IMR-90 (cell line): ENCODE measurements around the gene SFPQ.

ENCODE experiments used
- CEBPB ChIP-seq: IDR thresholded peaks from 2 replicates; pipeline ENCODE4 v1.6.1; 2012; ENCODE audit warnings: low read depth, low read length, improper control_type of control experiment
- ELK1 ChIP-seq: fragments of 150-350 bp; IDR thresholded peaks from 2 replicates; pipeline ENCODE4 v1.6.1; 2016; ENCODE audit warnings: low read depth, mild to moderate bottlenecking, low read length, moderate library complexity, borderline replicate concordance
- MAFK ChIP-seq: IDR thresholded peaks from 2 replicates; pipeline ENCODE4 v1.6.1; 2012; ENCODE audit warnings: low read depth, low read length, improper control_type of control experiment
- MAZ ChIP-seq: IDR thresholded peaks from 2 replicates; pipeline ENCODE4 v1.6.1; 2012; ENCODE audit warnings: low read depth, mild to moderate bottlenecking, low read length, improper control_type of control experiment, moderate library complexity, borderline replicate concordance
- POLR2A ChIP-seq: IDR thresholded peaks from 2 replicates; pipeline ENCODE4 v1.6.1; 2012; ENCODE audit warnings: mild to moderate bottlenecking, low read depth, low read length
- SMC3 ChIP-seq: fragments of 150-350 bp; IDR thresholded peaks from 2 replicates; pipeline ENCODE4 v1.6.1; 2016; ENCODE audit warnings: low read depth, mild to moderate bottlenecking, antibody characterized with exemption, low read length, moderate library complexity
- TF ChIP-seq, protein P1 (sequence below): conservative IDR thresholded peaks from 2 replicates; pipeline ENCODE4 v1.5.1; 2012; ENCODE audit warnings: mild to moderate bottlenecking, low read depth, low read length, improper control_type of control experiment

- TF ChIP-seq MAZ = no peak
- TF ChIP-seq, protein P1, sequence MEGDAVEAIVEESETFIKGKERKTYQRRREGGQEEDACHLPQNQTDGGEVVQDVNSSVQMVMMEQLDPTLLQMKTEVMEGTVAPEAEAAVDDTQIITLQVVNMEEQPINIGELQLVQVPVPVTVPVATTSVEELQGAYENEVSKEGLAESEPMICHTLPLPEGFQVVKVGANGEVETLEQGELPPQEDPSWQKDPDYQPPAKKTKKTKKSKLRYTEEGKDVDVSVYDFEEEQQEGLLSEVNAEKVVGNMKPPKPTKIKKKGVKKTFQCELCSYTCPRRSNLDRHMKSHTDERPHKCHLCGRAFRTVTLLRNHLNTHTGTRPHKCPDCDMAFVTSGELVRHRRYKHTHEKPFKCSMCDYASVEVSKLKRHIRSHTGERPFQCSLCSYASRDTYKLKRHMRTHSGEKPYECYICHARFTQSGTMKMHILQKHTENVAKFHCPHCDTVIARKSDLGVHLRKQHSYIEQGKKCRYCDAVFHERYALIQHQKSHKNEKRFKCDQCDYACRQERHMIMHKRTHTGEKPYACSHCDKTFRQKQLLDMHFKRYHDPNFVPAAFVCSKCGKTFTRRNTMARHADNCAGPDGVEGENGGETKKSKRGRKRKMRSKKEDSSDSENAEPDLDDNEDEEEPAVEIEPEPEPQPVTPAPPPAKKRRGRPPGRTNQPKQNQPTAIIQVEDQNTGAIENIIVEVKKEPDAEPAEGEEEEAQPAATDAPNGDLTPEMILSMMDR = no peak
- no peak for TF ChIP-seq POLR2A
- TF ChIP-seq ELK1 = no peak
- TF ChIP-seq CEBPB = no peak
- TF ChIP-seq MAFK = no peak
- TF ChIP-seq SMC3 = no peak
Measured at GRCh38 chr1:35184495-35185199, 8.3 kb downstream of the SFPQ start.
